SK-N-SH (cell line): Measurements from ENCODE around the gene PTGIS. TPM values are rescaled to one million over a fixed set of nuclear protein-coding genes. Genes with fewer than 3 reads are reported as not detected.
A peak's percentile ranks its signal among the peaks of the same experiment; 100 is the strongest.

Experiments used
- CTCF ChIA-PET: fragments of 300-600, 350-600 bp; formaldehyde crosslinking; extraction: SDS; loops from one replicate; lab custom pipeline; 2021; lab: Yijun Ruan, JAX
- POLR2A ChIA-PET: fragments of 350-600 bp; sonication (Branson Sonifier 250); formaldehyde crosslinking; extraction: SDS; loops from one replicate; lab custom pipeline; 2020; ENCODE audit warnings: antibody characterized with exemption, inconsistent platforms; lab: Yijun Ruan, JAX
- DNase-seq: peaks from one replicate; pipeline ENCODE4 v3.0.0; 2012
- H2AFZ ChIP-seq: fragments of 200-600 bp; sonication (generic); 2 replicates; pipeline ENCODE4 v1.8.1; 2016; ENCODE audit warnings: antibody characterized with exemption, mild to moderate bottlenecking, low read depth
- H3F3A ChIP-seq: fragments of 200-600 bp; sonication (generic); replicated peaks from 2 replicates; pipeline ENCODE3; 2016; ENCODE audit warnings: antibody characterized with exemption, mild to moderate bottlenecking; ENCODE audit not compliant: insufficient read depth
- H3K27ac ChIP-seq, 2 experiments: fragments of 200-500 bp in 1 of 2; fragments of 200-600 bp in 1 of 2; sonication (Bioruptor generic) in 1 of 2; sonication (generic), shearing (Covaris generic) in 1 of 2; 2 replicates each; pipeline versions ENCODE4 v1.5.1 to v1.6.1; 2014 to 2016; ENCODE audit warnings: low read depth in 2 of 2, inconsistent platforms in 1 of 2, low read length in 1 of 2, mild to moderate bottlenecking in 1 of 2, mixed read lengths in 1 of 2
- H3K27me3 ChIP-seq: fragments of 200-600 bp; sonication (generic), shearing (Covaris generic); 2 replicates; pipeline ENCODE4 v1.6.1; 2016; ENCODE audit warnings: mixed run types; ENCODE audit not compliant: insufficient read depth
- H3K36me3 ChIP-seq, 2 experiments: fragments of 200-500 bp in 1 of 2; fragments of 200-600 bp in 1 of 2; sonication (Bioruptor generic) in 1 of 2; sonication (generic) in 1 of 2; replicated peaks in 1 of 2; 2 replicates each; pipeline versions ENCODE3 to v1.5.1; 2014 to 2016; ENCODE audit warnings: low read length in 1 of 2, mild to moderate bottlenecking in 1 of 2; ENCODE audit not compliant: insufficient read depth in 2 of 2, control insufficient read depth in 1 of 2
- H3K4me1 ChIP-seq, 2 experiments: fragments of 200-500 bp in 1 of 2; fragments of 200-600 bp in 1 of 2; sonication (Bioruptor generic) in 1 of 2; sonication (generic), shearing (Covaris generic) in 1 of 2; 2 replicates each; pipeline versions ENCODE4 v1.5.1 to v1.6.1; 2014 to 2016; ENCODE audit warnings: low read depth in 1 of 2, low read length in 1 of 2, mixed run types in 1 of 2; ENCODE audit not compliant: insufficient read depth in 2 of 2, control insufficient read depth in 1 of 2
- H3K4me2 ChIP-seq: fragments of 200-600 bp; sonication (generic), shearing (Covaris generic); 2 replicates; pipeline ENCODE4 v1.6.1; 2017; ENCODE audit warnings: mixed run types
- H3K4me3 ChIP-seq, 2 experiments: fragments of 200-500 bp in 1 of 2; fragments of 200-600 bp in 1 of 2; sonication (Bioruptor generic) in 1 of 2; sonication (generic), shearing (Covaris generic) in 1 of 2; 2 replicates each; pipeline versions ENCODE4 v1.5.1 to v1.8.1; 2014 to 2016; ENCODE audit warnings: low read depth in 2 of 2, inconsistent platforms in 1 of 2, low read length in 1 of 2, mild to moderate bottlenecking in 1 of 2, mixed read lengths in 1 of 2, moderate library complexity in 1 of 2
- H3K79me2 ChIP-seq: fragments of 200-600 bp; sonication (generic); 2 replicates; pipeline ENCODE4 v1.8.1; 2017; ENCODE audit warnings: mild to moderate bottlenecking; ENCODE audit not compliant: insufficient read depth
- H3K9ac ChIP-seq: fragments of 200-600 bp; sonication (generic); 2 replicates; pipeline ENCODE4 v1.6.1; 2017; ENCODE audit warnings: mixed run types
- H3K9me2 ChIP-seq: fragments of 200-600 bp; sonication (generic); 2 replicates; pipeline ENCODE4 v1.6.1; 2017; ENCODE audit warnings: mixed run types
- H3K9me3 ChIP-seq: fragments of 200-600 bp; sonication (generic); 2 replicates; pipeline ENCODE4 v1.6.1; 2017; ENCODE audit warnings: mixed run types, mild to moderate bottlenecking, moderate library complexity
- H4K20me1 ChIP-seq: fragments of 200-600 bp; sonication (generic); 2 replicates; pipeline ENCODE4 v1.6.1; 2017; ENCODE audit warnings: mild to moderate bottlenecking, mixed run types; ENCODE audit not compliant: insufficient read depth
- CHD2 ChIP-seq: fragments of 150-350 bp; IDR thresholded peaks from 2 replicates; pipeline ENCODE4 v1.6.1; 2018; ENCODE audit warnings: low read length; ENCODE audit not compliant: partially characterized antibody
- ELF1 ChIP-seq: IDR thresholded peaks from 2 replicates; pipeline ENCODE4 v1.4.0; 2012
- EP300 ChIP-seq, 2 experiments: IDR thresholded peaks; 2 replicates each; pipeline versions ENCODE4 v1.4.0 to v1.6.1; 2012; ENCODE audit warnings: borderline replicate concordance in 1 of 2, low read depth in 1 of 2, low read length in 1 of 2
- EZH2phosphoT487 ChIP-seq: fragments of 200-600 bp; sonication (generic); IDR thresholded peaks from 2 replicates; pipeline ENCODE4 v1.6.1; 2017; ENCODE audit warnings: low read depth, mixed run types, mild to moderate bottlenecking, antibody characterized with exemption, moderate library complexity, borderline replicate concordance
- FOSL2 ChIP-seq: IDR thresholded peaks from 2 replicates; pipeline ENCODE4 v1.4.0; 2012; ENCODE audit warnings: low read depth, mild to moderate bottlenecking, moderate library complexity, borderline replicate concordance
- FOXJ3 ChIP-seq: sonication (generic); formaldehyde crosslinking; IDR thresholded peaks from 2 replicates; pipeline ENCODE4 v1.5.1; 2020; ENCODE audit warnings: mild to moderate bottlenecking, missing genetic modification reagents
- GABPA ChIP-seq: IDR thresholded peaks from 2 replicates; pipeline ENCODE4 v1.4.0; 2012; ENCODE audit warnings: low read depth, mild to moderate bottlenecking
- GATA2 ChIP-seq: sonication (generic); formaldehyde crosslinking; IDR thresholded peaks from 2 replicates; pipeline ENCODE4 v1.5.0; 2020; ENCODE audit warnings: mild to moderate bottlenecking, missing genetic modification reagents
- JUND ChIP-seq: IDR thresholded peaks from 2 replicates; pipeline ENCODE4 v1.4.0; 2012
- POLR2AphosphoS5 ChIP-seq: IDR thresholded peaks from 2 replicates; pipeline ENCODE4 v1.6.1; 2012; ENCODE audit warnings: low read depth, low read length
- RAD21 ChIP-seq: IDR thresholded peaks from 2 replicates; pipeline ENCODE4 v1.6.1; 2012; ENCODE audit warnings: mild to moderate bottlenecking, low read length
- RFX5 ChIP-seq: IDR thresholded peaks from 2 replicates; pipeline ENCODE4 v1.6.1; 2012; ENCODE audit warnings: mild to moderate bottlenecking, improper control_type of control experiment, low read length
- SMC3 ChIP-seq: IDR thresholded peaks from 2 replicates; pipeline ENCODE4 v1.6.1; 2012; ENCODE audit warnings: low read depth, low read length, improper control_type of control experiment
- TCF12 ChIP-seq: IDR thresholded peaks from 2 replicates; pipeline ENCODE4 v1.4.0; 2012
- WGBS: methylation state at CpG from one replicate; pipeline ENCODE4 v1.1.6; 2017; ENCODE audit warnings: low lambda C conversion rate; 5-methylcytosine and 5-hydroxymethylcytosine counted together
- polyA plus RNA-seq, 3 experiments: library from polyadenylated mRNA; depleted of rRNA; stranded (reverse); fragments of >200 nt; gene quantifications; 2 replicates each; pipeline ENCODE4 v1.2.3, GENCODE V29; 2012
- TF ChIP-seq, protein P1 (sequence below): fragments of 200-600 bp; sonication (generic); IDR thresholded peaks from 2 replicates; pipeline ENCODE4 v1.6.1; 2017; ENCODE audit warnings: antibody characterized with exemption, mild to moderate bottlenecking, moderate library complexity
- TF ChIP-seq, protein P2 (sequence below): fragments of 150-350 bp; IDR thresholded peaks from 2 replicates; pipeline ENCODE4 v1.6.1; 2016; ENCODE audit warnings: mild to moderate bottlenecking, low read depth, low read length
- TF ChIP-seq, protein P3 (sequence below): IDR thresholded peaks from 2 replicates; pipeline ENCODE4 v1.4.0; 2012; ENCODE audit warnings: low read depth, borderline replicate concordance
- TF ChIP-seq, protein P4 (sequence below): IDR thresholded peaks from 2 replicates; pipeline ENCODE4 v1.6.1; 2012; ENCODE audit warnings: mild to moderate bottlenecking, low read depth, low read length, moderate library complexity

PTGIS gene
- polyA plus RNA-seq, 1 of the 3 experiments (the other 2 are of a cell fraction) = 1.0 TPM

DNA sequence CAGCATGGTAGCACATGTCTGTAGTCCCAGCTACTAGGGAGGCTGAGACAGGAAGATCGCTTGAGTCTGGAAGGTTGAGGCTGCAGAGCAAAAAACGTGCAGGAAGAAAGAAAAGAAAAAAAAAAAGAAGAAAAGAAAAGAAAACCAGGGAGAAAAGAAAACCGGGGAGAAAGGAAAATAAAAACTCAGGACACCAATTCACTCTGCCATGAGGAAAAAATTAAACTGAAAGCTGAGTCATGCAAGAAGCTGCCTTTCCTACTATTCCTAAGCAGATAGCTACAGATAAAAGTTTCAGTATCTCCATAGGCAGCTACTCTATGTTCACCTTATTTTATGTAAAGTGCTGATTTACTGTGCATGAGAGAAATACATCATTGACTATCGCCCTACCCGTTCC, 10.5 kb downstream of the PTGIS start:
- no peak overlapping the region for H3K4me3 ChIP-seq
- 0 out of 4 replicates have a peak, but pooled peaks cover 0 to 4% of the 10 kb centered on the region in 2 experiments for H3K4me1 ChIP-seq
- ChIA-PET POLR2A (no interaction called here), CTCF (interaction anchor here (0.6 to 12.1 kb wide), 4 partner anchors 12 to 51 kb away, joined by 3 to 126 read pairs (median 4); no protein-coding TSS in a partner anchor)
- no peaks in the 10 kb centered on the region for H3K27me3 ChIP-seq
- no peak for DNase-seq
- H3K9me3 ChIP-seq = 0 out of 2 replicates have a peak, but pooled peaks cover 4% of the 10 kb centered on the region
- no peak overlapping the region for H3K27ac ChIP-seq
- peak overlapping the region; percentile 54; the same call in 1 of the 2 replicates for H2AFZ ChIP-seq
- no peaks in the 10 kb centered on the region for H4K20me1 ChIP-seq
- peak; percentile 40; the same call in 1 of the 2 replicates for TF ChIP-seq JUND
- TF ChIP-seq ELF1 = no peak
- TF ChIP-seq EP300 (IDR thresholded peaks at IDR 0.05; ENCODE audit: borderline replicate concordance in 1 of 2, low read depth in 1 of 2, low read length in 1 of 2) = no peak
- TF ChIP-seq TCF12 = peak; percentile 74
- TF ChIP-seq CHD2 = no peak
- 0 out of 2 replicates have a peak, but pooled peaks have one; percentile 36 for TF ChIP-seq FOSL2
- no peak for TF ChIP-seq GABPA
- peak overlapping the region; percentile 33; the same call in 1 of the 2 replicates for H3K4me2 ChIP-seq
- no peaks in the 10 kb centered on the region for H3K36me3 ChIP-seq
- WGBS = 50% methylated on average over 5 of the region's 5 CpGs
- H3F3A ChIP-seq = peaks cover 1% of the 10 kb centered on the region
- no peaks in the 10 kb centered on the region for H3K9me2 ChIP-seq
- no peaks in the 10 kb centered on the region for H3K79me2 ChIP-seq
- H3K9ac ChIP-seq = no peak overlapping the region

DNA sequence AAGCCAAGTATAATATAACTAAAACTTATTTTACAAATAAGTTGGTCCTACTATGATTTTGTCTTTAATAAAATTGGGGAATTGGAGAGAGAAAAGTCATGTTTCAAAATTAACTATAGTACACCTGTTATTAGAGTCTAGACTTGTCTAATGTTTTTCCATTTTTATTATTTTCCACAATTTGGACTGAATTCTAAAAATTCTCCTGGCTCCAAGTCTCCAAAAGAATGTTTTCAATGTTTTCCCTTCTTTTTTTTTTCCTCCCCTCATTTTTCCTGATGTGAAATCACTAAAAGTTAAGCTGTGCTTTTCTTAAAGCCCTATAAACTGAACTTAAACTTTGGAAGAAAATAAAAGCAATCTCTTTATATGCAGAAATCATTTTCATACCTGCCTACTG, 11.3 kb downstream of the PTGIS start:
- POLR2A ChIA-PET = no interaction called here
- DNase-seq = no peak
- H3F3A ChIP-seq = no peaks in the 10 kb centered on the region
- H2AFZ ChIP-seq = no peak overlapping the region
- H3K36me3 ChIP-seq = no peaks in the 10 kb centered on the region
- CTCF ChIA-PET = interaction anchor here (0.6 to 12.1 kb wide), 6 partner anchors 16 to 289 kb away, joined by 3 to 126 read pairs (median 4); no protein-coding TSS in a partner anchor
- H3K4me2 ChIP-seq = no peak overlapping the region
- no peak overlapping the region for H3K9ac ChIP-seq
- H3K9me3 ChIP-seq = 0 out of 2 replicates have a peak, but pooled peaks cover 4% of the 10 kb centered on the region
- no peaks in the 10 kb centered on the region for H4K20me1 ChIP-seq
- no peaks in the 10 kb centered on the region for H3K79me2 ChIP-seq
- no peaks in the 10 kb centered on the region for H3K27me3 ChIP-seq
- H3K9me2 ChIP-seq = no peaks in the 10 kb centered on the region
- H3K4me1 ChIP-seq = no peaks in the 10 kb centered on the region
- no peak overlapping the region for H3K27ac ChIP-seq
- H3K4me3 ChIP-seq = no peak overlapping the region
- TF ChIP-seq RFX5 (no peak), RAD21 (no peak), GATA2 (CRISPR knock-in tag) (no peak), TCF12 (no peak), EZH2phosphoT487 (no peak), FOSL2 (no peak), FOXJ3 (no peak), SMC3 (no peak), GABPA (no peak), POLR2AphosphoS5 (no peak)
- TF ChIP-seq, protein P1, sequence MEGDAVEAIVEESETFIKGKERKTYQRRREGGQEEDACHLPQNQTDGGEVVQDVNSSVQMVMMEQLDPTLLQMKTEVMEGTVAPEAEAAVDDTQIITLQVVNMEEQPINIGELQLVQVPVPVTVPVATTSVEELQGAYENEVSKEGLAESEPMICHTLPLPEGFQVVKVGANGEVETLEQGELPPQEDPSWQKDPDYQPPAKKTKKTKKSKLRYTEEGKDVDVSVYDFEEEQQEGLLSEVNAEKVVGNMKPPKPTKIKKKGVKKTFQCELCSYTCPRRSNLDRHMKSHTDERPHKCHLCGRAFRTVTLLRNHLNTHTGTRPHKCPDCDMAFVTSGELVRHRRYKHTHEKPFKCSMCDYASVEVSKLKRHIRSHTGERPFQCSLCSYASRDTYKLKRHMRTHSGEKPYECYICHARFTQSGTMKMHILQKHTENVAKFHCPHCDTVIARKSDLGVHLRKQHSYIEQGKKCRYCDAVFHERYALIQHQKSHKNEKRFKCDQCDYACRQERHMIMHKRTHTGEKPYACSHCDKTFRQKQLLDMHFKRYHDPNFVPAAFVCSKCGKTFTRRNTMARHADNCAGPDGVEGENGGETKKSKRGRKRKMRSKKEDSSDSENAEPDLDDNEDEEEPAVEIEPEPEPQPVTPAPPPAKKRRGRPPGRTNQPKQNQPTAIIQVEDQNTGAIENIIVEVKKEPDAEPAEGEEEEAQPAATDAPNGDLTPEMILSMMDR = no peak
- TF ChIP-seq, protein P2, sequence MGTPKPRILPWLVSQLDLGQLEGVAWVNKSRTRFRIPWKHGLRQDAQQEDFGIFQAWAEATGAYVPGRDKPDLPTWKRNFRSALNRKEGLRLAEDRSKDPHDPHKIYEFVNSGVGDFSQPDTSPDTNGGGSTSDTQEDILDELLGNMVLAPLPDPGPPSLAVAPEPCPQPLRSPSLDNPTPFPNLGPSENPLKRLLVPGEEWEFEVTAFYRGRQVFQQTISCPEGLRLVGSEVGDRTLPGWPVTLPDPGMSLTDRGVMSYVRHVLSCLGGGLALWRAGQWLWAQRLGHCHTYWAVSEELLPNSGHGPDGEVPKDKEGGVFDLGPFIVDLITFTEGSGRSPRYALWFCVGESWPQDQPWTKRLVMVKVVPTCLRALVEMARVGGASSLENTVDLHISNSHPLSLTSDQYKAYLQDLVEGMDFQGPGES = no peak
- TF ChIP-seq, protein P3, sequence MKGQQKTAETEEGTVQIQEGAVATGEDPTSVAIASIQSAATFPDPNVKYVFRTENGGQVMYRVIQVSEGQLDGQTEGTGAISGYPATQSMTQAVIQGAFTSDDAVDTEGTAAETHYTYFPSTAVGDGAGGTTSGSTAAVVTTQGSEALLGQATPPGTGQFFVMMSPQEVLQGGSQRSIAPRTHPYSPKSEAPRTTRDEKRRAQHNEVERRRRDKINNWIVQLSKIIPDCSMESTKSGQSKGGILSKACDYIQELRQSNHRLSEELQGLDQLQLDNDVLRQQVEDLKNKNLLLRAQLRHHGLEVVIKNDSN = no peak
- TF ChIP-seq, protein P4, sequence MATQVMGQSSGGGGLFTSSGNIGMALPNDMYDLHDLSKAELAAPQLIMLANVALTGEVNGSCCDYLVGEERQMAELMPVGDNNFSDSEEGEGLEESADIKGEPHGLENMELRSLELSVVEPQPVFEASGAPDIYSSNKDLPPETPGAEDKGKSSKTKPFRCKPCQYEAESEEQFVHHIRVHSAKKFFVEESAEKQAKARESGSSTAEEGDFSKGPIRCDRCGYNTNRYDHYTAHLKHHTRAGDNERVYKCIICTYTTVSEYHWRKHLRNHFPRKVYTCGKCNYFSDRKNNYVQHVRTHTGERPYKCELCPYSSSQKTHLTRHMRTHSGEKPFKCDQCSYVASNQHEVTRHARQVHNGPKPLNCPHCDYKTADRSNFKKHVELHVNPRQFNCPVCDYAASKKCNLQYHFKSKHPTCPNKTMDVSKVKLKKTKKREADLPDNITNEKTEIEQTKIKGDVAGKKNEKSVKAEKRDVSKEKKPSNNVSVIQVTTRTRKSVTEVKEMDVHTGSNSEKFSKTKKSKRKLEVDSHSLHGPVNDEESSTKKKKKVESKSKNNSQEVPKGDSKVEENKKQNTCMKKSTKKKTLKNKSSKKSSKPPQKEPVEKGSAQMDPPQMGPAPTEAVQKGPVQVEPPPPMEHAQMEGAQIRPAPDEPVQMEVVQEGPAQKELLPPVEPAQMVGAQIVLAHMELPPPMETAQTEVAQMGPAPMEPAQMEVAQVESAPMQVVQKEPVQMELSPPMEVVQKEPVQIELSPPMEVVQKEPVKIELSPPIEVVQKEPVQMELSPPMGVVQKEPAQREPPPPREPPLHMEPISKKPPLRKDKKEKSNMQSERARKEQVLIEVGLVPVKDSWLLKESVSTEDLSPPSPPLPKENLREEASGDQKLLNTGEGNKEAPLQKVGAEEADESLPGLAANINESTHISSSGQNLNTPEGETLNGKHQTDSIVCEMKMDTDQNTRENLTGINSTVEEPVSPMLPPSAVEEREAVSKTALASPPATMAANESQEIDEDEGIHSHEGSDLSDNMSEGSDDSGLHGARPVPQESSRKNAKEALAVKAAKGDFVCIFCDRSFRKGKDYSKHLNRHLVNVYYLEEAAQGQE = no peak
